ENCODE results near the gene ZCCHC7.

ZCCHC7 gene

GRCh38 chr9:37343724-37344123 lies 223.3 kb downstream of the ZCCHC7 start:
- no peak for TF ChIP-seq CTCF (IDR thresholded peaks at IDR 0.05; ENCODE audit: insufficient read depth, low read length)
- TF ChIP-seq REST (IDR thresholded peaks at IDR 0.05; ENCODE audit: insufficient replicate concordance, low read depth) = no peak
- no peak for TF ChIP-seq SPI1 (IDR thresholded peaks at IDR 0.05; ENCODE audit: borderline replicate concordance, low read depth)
- TF ChIP-seq POLR2AphosphoS5 (IDR thresholded peaks at IDR 0.05; ENCODE audit: low read depth) = no peak
- no peak for TF ChIP-seq GABPA (IDR thresholded peaks at IDR 0.05; ENCODE audit: low read depth)
- DNase-seq (ENCODE audit: low read depth in 1 of 2, low spot score in 1 of 2) = no peak
- no peak overlapping the region for H3K4me3 ChIP-seq (replicated peaks; ENCODE audit: insufficient read depth, low read length)
- no peaks in the 10 kb centered on the region for H3K27me3 ChIP-seq (ENCODE audit: insufficient read depth, poor library complexity, severe bottlenecking)
- H3K27ac ChIP-seq (replicated peaks) = no peak overlapping the region

- no peak for TF ChIP-seq POLR2AphosphoS5 (IDR thresholded peaks at IDR 0.05; ENCODE audit: low read depth)
- no peak for TF ChIP-seq CTCF (IDR thresholded peaks at IDR 0.05; ENCODE audit: insufficient read depth, low read length)
- no peak for TF ChIP-seq REST (IDR thresholded peaks at IDR 0.05; ENCODE audit: insufficient replicate concordance, low read depth)
- TF ChIP-seq SPI1 (IDR thresholded peaks at IDR 0.05; ENCODE audit: borderline replicate concordance, low read depth) = no peak
- TF ChIP-seq GABPA (IDR thresholded peaks at IDR 0.05; ENCODE audit: low read depth) = no peak
- H3K27ac ChIP-seq (replicated peaks) = no peak overlapping the region
- DNase-seq (ENCODE audit: low read depth in 1 of 2, low spot score in 1 of 2) = no peak
Measured at GRCh38 chr9:37345038-37345437, 224.7 kb downstream of the ZCCHC7 start.

GRCh38 chr9:37348917-37349316 lies 228.5 kb downstream of the ZCCHC7 start:
- TF ChIP-seq REST (IDR thresholded peaks at IDR 0.05; ENCODE audit: insufficient replicate concordance, low read depth) = no peak
- TF ChIP-seq POLR2AphosphoS5 (IDR thresholded peaks at IDR 0.05; ENCODE audit: low read depth) = no peak
- TF ChIP-seq GABPA (IDR thresholded peaks at IDR 0.05; ENCODE audit: low read depth) = no peak
- TF ChIP-seq SPI1 (IDR thresholded peaks at IDR 0.05; ENCODE audit: borderline replicate concordance, low read depth) = no peak
- TF ChIP-seq CTCF (IDR thresholded peaks at IDR 0.05; ENCODE audit: insufficient read depth, low read length) = no peak
- no peaks in the 10 kb centered on the region for H3K27me3 ChIP-seq (ENCODE audit: insufficient read depth, poor library complexity, severe bottlenecking)
- no peak overlapping the region for H3K27ac ChIP-seq (replicated peaks)
- no peak overlapping the region for H3K4me3 ChIP-seq (replicated peaks; ENCODE audit: insufficient read depth, low read length)
- DNase-seq (ENCODE audit: low read depth in 1 of 2, low spot score in 1 of 2) = no peak

More at GRCh38 chr9:37345038-37345437, 224.7 kb downstream of the ZCCHC7 start:
- H3K27me3 ChIP-seq (ENCODE audit: insufficient read depth, poor library complexity, severe bottlenecking) = no peaks in the 10 kb centered on the region
- no peak overlapping the region for H3K4me3 ChIP-seq (replicated peaks; ENCODE audit: insufficient read depth, low read length)

Data from HL-60 (cell line).